H9 (cell line): ENCODE measurements around the gene KRTAP19-4. TPM values are rescaled to one million over a fixed set of nuclear protein-coding genes. Genes with fewer than 3 reads are reported as not detected.
A peak's percentile ranks its signal among the peaks of the same experiment; 100 is the strongest.

Experiments used
- DNase-seq: peaks from one replicate; pipeline ENCODE4 v3.0.0-alpha.2; 2017
- H2AFZ ChIP-seq: one replicate; pipeline ENCODE4 v1.6.1; 2013; ENCODE audit warnings: mild to moderate bottlenecking, low read length, control low read depth, moderate library complexity
- H2AK5ac ChIP-seq: 2 replicates; pipeline ENCODE4 v1.6.1; 2013; ENCODE audit warnings: low read length, control low read depth, mixed read lengths; ENCODE audit not compliant: insufficient read length
- H2BK120ac ChIP-seq: one replicate; pipeline ENCODE4 v1.6.1; 2013; ENCODE audit warnings: low read depth, mild to moderate bottlenecking, low read length, control low read depth, inconsistent platforms; ENCODE audit not compliant: poor library complexity, severe bottlenecking
- H2BK12ac ChIP-seq: 2 replicates; pipeline ENCODE4 v1.6.1; 2013; ENCODE audit warnings: low read length, control low read depth, mixed read lengths, low read depth; ENCODE audit not compliant: insufficient read length
- H2BK15ac ChIP-seq: 2 replicates; pipeline ENCODE4 v1.6.1; 2013; ENCODE audit warnings: low read depth, low read length, control low read depth
- H2BK20ac ChIP-seq: one replicate; pipeline ENCODE4 v1.6.1; 2013; ENCODE audit warnings: low read depth, mild to moderate bottlenecking, low read length, control low read depth, inconsistent platforms; ENCODE audit not compliant: poor library complexity, severe bottlenecking
- H2BK5ac ChIP-seq: 2 replicates; pipeline ENCODE4 v1.6.1; 2013; ENCODE audit warnings: low read length, control low read depth, mixed read lengths; ENCODE audit not compliant: insufficient read length
- H3K14ac ChIP-seq: 2 replicates; pipeline ENCODE4 v1.6.1; 2013; ENCODE audit warnings: low read length, control low read depth; ENCODE audit not compliant: insufficient read depth
- H3K18ac ChIP-seq: 2 replicates; pipeline ENCODE4 v1.6.1; 2013; ENCODE audit warnings: low read depth, mild to moderate bottlenecking, mixed read lengths, low read length, control low read depth; ENCODE audit not compliant: insufficient read length
- H3K23ac ChIP-seq: 2 replicates; pipeline ENCODE4 v1.6.1; 2013; ENCODE audit warnings: low read length, control low read depth, mixed read lengths, low read depth; ENCODE audit not compliant: insufficient read length
- H3K23me2 ChIP-seq: 2 replicates; pipeline ENCODE4 v1.6.1; 2013; ENCODE audit warnings: low read depth, mild to moderate bottlenecking, mixed read lengths, low read length, control low read depth; ENCODE audit not compliant: insufficient read length, poor library complexity, severe bottlenecking
- H3K27ac ChIP-seq: 2 replicates; pipeline ENCODE4 v1.5.1; 2013; ENCODE audit warnings: low read length, control low read depth, mixed read lengths, low read depth; ENCODE audit not compliant: insufficient read length
- H3K27me3 ChIP-seq: 2 replicates; pipeline ENCODE4 v1.6.1; 2013; ENCODE audit warnings: low read length, control low read depth, inconsistent platforms; ENCODE audit not compliant: insufficient read depth
- H3K4ac ChIP-seq: 2 replicates; pipeline ENCODE4 v1.6.1; 2013; ENCODE audit warnings: low read depth, mild to moderate bottlenecking, control low read depth, inconsistent platforms, low read length, moderate library complexity
- H3K4me1 ChIP-seq: 2 replicates; pipeline ENCODE4 v1.6.1; 2013; ENCODE audit warnings: low read length, control low read depth, inconsistent platforms; ENCODE audit not compliant: insufficient read depth
- H3K4me2 ChIP-seq: 2 replicates; pipeline ENCODE4 v1.6.1; 2013; ENCODE audit warnings: low read length, control low read depth, mixed read lengths; ENCODE audit not compliant: insufficient read length, insufficient read depth
- H3K56ac ChIP-seq: 2 replicates; pipeline ENCODE4 v1.6.1; 2013; ENCODE audit warnings: low read depth, mild to moderate bottlenecking, mixed read lengths, low read length, control low read depth; ENCODE audit not compliant: insufficient read length
- H3K79me1 ChIP-seq: 2 replicates; pipeline ENCODE4 v1.6.1; 2013; ENCODE audit warnings: low read depth, mild to moderate bottlenecking, moderate library complexity, low read length, control low read depth, inconsistent platforms; ENCODE audit not compliant: insufficient read depth, poor library complexity, severe bottlenecking
- H3K79me2 ChIP-seq: 2 replicates; pipeline ENCODE4 v1.6.1; 2013; ENCODE audit warnings: low read length, control low read depth, inconsistent platforms; ENCODE audit not compliant: insufficient read depth
- H3K9ac ChIP-seq: 2 replicates; pipeline ENCODE4 v1.6.1; 2013; ENCODE audit warnings: low read length, control low read depth, mixed read lengths; ENCODE audit not compliant: insufficient read length; ENCODE audit errors: extremely low read depth
- H3K9me3 ChIP-seq: one replicate; pipeline ENCODE4 v1.6.1; 2013; ENCODE audit warnings: low read depth, low read length, inconsistent platforms; ENCODE audit not compliant: control insufficient read depth
- H3T11ph ChIP-seq: one replicate; pipeline ENCODE4 v1.6.1; 2013; ENCODE audit warnings: mild to moderate bottlenecking, low read length, control low read depth, inconsistent platforms
- H4K20me1 ChIP-seq: one replicate; pipeline ENCODE4 v1.6.1; 2013; ENCODE audit not compliant: control insufficient read depth, insufficient read length, insufficient read depth
- H4K5ac ChIP-seq: 2 replicates; pipeline ENCODE4 v1.6.1; 2013; ENCODE audit warnings: low read depth, mild to moderate bottlenecking, mixed read lengths, low read length, control low read depth; ENCODE audit not compliant: insufficient read length
- H4K8ac ChIP-seq: replicated peaks from 2 replicates; pipeline ENCODE4 v1.6.1; 2013; ENCODE audit warnings: low read length, control low read depth, mixed read lengths, low read depth; ENCODE audit not compliant: insufficient read length
- H4K91ac ChIP-seq: 2 replicates; pipeline ENCODE4 v1.6.1; 2013; ENCODE audit warnings: low read depth, mild to moderate bottlenecking, moderate library complexity, mixed read lengths, low read length, control low read depth; ENCODE audit not compliant: insufficient read length
- H3K27ac Mint-ChIP-seq, 3 experiments: 2 replicates in 2 of 3; 3 replicates in 1 of 3; pipeline ENCODE4 v1.8.0; 2020 to 2021; ENCODE audit warnings: mixed read lengths in 3 of 3, mild to moderate bottlenecking in 1 of 3, moderate library complexity in 1 of 3
- H3K27me3 Mint-ChIP-seq: 2 replicates; pipeline ENCODE4 v1.8.0; 2021; ENCODE audit warnings: low read depth, mild to moderate bottlenecking, moderate library complexity, mixed read lengths
- H3K36me3 Mint-ChIP-seq, 3 experiments: 2 replicates in 2 of 3; 3 replicates in 1 of 3; pipeline ENCODE4 v1.8.0; 2020 to 2021; ENCODE audit warnings: low read depth in 3 of 3, mixed read lengths in 3 of 3; ENCODE audit not compliant: insufficient read depth in 1 of 3
- H3K4me1 Mint-ChIP-seq, 2 experiments: 2 replicates each; pipeline ENCODE4 v1.8.0; 2020; ENCODE audit warnings: mixed read lengths in 2 of 2
- H3K4me3 Mint-ChIP-seq, 2 experiments: 2 replicates in 1 of 2; 3 replicates in 1 of 2; pipeline ENCODE4 v1.8.0; 2020 to 2021; ENCODE audit warnings: mild to moderate bottlenecking in 2 of 2, mixed read lengths in 2 of 2, moderate library complexity in 1 of 2
- H3K9me3 Mint-ChIP-seq, 2 experiments: 2 replicates in 1 of 2; 3 replicates in 1 of 2; pipeline ENCODE4 v1.8.0; 2020; ENCODE audit warnings: mild to moderate bottlenecking in 2 of 2, mixed read lengths in 2 of 2, moderate library complexity in 1 of 2
- CTCF ChIP-seq: fragments of 200-600 bp; sonication (generic); conservative IDR thresholded peaks from 3 replicates; pipeline ENCODE4 v1.8.0; 2021; ENCODE audit warnings: antibody characterized with exemption, mild to moderate bottlenecking
- WGBS: extraction: QIAGEN DNeasy Blood & Tissue Kit; methylation state at CpG from one replicate; pipeline ENCODE4 v1.1.7; 2013; ENCODE audit warnings: missing lambda C conversion rate, low lambda C conversion rate, mixed read lengths; ENCODE audit not compliant: insufficient read length; ENCODE audit errors: extremely low coverage; 5-methylcytosine and 5-hydroxymethylcytosine counted together
- total RNA-seq: library from RNA; stranded (reverse); gene quantifications from 2 replicates; pipeline ENCODE4 v1.2.1, GENCODE V29; 2021

KRTAP19-4 gene
- total RNA-seq, 1 experiment from 2014 or later: not detected

GRCh38 chr21:30463713-30464112 is 33.3 kb downstream of the KRTAP19-4 start:
- Histone ChIP-seq H2BK5ac (no peak overlapping the region), H3K27me3 (no peaks in the 10 kb centered on the region), H3K9me3 (no peaks in the 10 kb centered on the region), H4K91ac (no peak overlapping the region), H2AFZ (no peak overlapping the region), H3K14ac (no peak overlapping the region), H3K4me2 (no peak overlapping the region), H2AK5ac (no peak overlapping the region), H3K4ac (no peak overlapping the region), H3K56ac (no peak overlapping the region), H3T11ph (no peak overlapping the region), H3K18ac (no peak overlapping the region), H3K23ac (no peak overlapping the region), H2BK12ac (no peak overlapping the region), H3K4me1 (no peaks in the 10 kb centered on the region), H4K8ac (no peak overlapping the region), H3K23me2 (no peaks in the 10 kb centered on the region), H4K20me1 (no peaks in the 10 kb centered on the region), H3K79me2 (no peaks in the 10 kb centered on the region), H4K5ac (no peak overlapping the region), H3K27ac (no peak overlapping the region), H2BK20ac (no peak overlapping the region), H3K79me1 (no peaks in the 10 kb centered on the region), H2BK15ac (no peak overlapping the region), H3K9ac (no peak overlapping the region), H2BK120ac (no peak overlapping the region)
- peak; percentile 78 for TF ChIP-seq CTCF
- no peak overlapping the region for H3K4me3 Mint-ChIP-seq
- H3K4me1 Mint-ChIP-seq: no peaks in the 10 kb centered on the region
- no peaks in the 10 kb centered on the region for H3K36me3 Mint-ChIP-seq
- no peaks in the 10 kb centered on the region for H3K9me3 Mint-ChIP-seq
- no CpG with 5 or more reads among the region's 3 CpGs for WGBS
- no peaks in the 10 kb centered on the region for H3K27me3 Mint-ChIP-seq
- no peak for DNase-seq
- no peak overlapping the region for H3K27ac Mint-ChIP-seq
